CD4-positive, alpha-beta T cell treated with Interleukin-21 for 1 hour (primary cell): Measurements from ENCODE around the gene POLN.
A peak's percentile ranks its signal among the peaks of the same experiment; 100 is the strongest.
"Not testable (repeated sequence)": the region's sequence is repeated elsewhere in the genome, so short reads cannot be mapped to it uniquely, and the experiment has no call there.

ENCODE experiments used
- DNase-seq: peaks from one replicate; pipeline ENCODE4 v3.0.0-alpha.2; 2020

POLN gene

DNA sequence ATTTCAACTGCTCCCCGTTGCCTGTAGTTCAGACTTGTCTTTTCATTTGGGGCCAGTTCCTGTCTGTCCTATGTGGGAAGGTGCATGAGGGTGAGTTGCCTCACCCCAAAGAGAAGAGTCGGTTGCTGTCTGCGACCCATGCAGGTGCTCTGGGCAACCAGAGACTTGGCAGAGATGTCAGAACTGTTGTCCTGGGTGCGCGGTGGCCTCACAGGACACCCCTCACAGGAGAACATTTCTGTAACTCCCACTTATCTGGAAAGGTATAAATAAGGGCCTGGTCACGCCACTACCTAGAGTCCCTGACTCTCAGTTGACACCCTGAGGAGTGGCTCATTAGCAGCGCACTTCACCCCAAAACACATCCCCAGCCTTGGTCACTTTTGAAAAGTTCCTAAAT lies 192.5 kb downstream of the POLN start:
- DNase-seq: no peak

GRCh38 chr4:2048831-2049230 lies 193.1 kb downstream of the POLN start:
- DNase-seq: no peak

- DNase-seq: no peak
Measured at GRCh38 chr4:2047781-2048581, 193.9 kb downstream of the POLN start.

GRCh38 chr4:2047031-2047660 lies 194.8 kb downstream of the POLN start:
- DNase-seq: no peak

- DNase-seq: no peak
Measured at GRCh38 chr4:2046031-2046961, 195.6 kb downstream of the POLN start.

- DNase-seq: no peak
Measured at GRCh38 chr4:2045518-2045951, 196.4 kb downstream of the POLN start.

DNA sequence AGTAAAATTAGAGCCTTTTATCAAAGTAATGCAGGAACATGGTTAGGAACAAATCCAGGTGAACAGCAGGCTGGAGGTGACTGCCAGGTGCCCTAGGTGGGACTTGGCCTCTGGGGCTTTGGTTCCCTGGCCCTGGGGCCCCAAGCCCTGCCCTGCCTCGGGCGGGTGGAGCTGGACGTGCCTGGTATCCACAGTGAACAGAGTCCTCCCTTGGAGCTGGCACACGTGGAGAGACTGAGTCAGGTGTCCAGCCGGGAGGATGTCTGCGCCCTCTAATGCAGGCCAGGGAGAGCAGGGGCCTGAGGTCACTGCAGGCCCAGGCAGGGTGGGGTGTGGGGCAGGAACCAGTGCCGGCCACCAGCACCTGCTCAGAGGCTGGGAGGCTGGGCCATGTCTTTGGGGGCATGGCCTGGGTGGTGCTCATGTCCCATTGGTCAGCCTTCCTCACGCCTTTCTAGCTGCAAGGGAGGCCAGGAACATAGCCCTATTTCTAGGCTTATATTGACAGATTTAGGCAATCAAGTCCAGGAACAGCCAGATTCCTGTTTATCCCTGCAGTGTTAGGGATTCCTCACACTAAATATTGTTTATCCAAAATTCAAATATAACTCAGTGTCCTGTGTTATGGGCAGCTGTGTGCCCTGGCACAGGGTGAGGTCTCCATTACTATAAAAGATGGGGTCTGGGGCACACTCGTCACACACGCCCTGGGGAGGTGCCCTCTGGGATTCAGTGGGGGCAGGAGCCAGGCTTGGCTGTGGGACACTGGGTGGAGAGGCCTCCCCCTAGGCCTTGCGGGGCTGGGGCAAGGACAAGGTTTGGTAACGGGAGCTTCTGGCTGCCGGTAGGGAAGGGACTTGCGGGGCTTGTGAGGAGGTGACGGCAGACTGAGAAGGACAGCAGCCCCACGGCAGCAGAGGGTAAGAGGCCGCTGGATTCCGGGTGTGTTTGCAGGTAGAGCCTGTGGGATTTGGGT lies 197.1 kb downstream of the POLN start:
- DNase-seq: no peak

GRCh38 chr4:2044119-2044485 lies 197.8 kb downstream of the POLN start:
- no peak for DNase-seq

- DNase-seq: no peak
Measured at GRCh38 chr4:2043396-2044118, 198.4 kb downstream of the POLN start.

- no peak for DNase-seq
Measured at GRCh38 chr4:2042947-2043395, 198.9 kb downstream of the POLN start.

- DNase-seq: peak; percentile 32
Measured at GRCh38 chr4:2042204-2042946, 199.5 kb downstream of the POLN start.

DNA sequence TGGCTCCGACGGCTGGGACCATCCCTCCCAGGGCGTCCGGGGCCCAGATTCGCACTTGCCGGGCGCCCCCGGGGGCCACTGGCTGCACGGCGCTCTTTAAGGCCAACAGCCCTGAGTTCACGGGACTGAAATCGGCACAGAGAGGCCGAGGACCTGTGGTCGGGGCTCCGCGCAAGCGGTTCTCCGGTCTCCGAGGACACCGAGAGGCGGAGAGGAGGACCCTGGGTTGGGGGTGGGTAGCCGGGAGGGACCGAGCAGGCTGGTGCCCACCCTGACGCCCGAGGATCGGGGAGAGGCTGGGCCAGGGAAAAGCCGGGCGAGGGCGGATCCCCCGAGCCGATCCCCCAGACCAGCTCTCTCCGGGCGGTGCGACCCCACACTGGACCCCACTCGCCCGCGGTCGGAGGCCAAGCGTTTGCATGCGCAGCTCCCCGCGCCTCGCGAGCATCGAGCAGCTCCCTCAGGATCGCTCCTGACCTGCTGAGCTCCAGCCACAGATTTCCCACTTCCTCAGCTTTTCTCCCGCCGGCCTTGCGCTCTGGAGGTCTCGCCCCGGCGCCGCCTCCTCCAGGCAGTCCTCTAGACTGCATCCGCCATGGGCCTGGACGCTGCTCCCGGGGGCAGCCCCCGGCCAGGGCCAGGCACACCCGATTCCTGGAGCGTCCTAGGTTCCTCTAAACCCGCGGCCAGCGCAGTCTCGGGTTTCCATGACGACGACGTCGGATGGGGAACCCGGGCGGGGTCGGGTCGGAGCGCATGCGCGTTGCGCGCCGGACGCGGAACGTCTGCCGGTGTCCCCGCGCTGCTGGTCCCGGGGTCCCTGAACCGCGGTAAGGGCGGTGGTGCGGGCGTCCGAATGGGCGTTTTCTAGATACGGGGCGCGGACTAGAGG lies 200.4 kb downstream of the POLN start:
- peak; percentile 87 for DNase-seq

GRCh38 chr4:2040391-2041238 lies 201.3 kb downstream of the POLN start:
- DNase-seq: peak; percentile 18

DNA sequence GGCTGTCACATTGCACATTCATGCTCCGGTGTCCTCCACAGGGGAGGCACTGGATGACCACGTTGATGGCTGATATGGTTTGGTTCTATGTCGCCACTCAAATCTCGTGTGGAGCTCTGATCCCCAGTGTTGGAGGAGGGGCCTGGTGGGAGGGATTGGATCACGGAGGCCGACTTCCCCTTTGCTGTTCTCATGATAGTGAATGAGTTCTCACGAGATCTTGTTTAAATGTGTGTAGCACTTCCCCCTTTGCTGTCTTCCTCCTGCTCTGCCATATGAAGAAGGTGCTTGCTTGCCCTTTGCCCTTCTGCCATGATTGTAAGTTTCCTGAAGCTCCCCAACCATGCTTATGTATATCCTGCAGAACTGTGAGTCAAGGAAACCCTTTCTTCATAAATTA lies 205.1 kb downstream of the POLN start:
- DNase-seq: no peak

- DNase-seq: no peak
Measured at GRCh38 chr4:2036327-2036726, 205.6 kb downstream of the POLN start.

DNA sequence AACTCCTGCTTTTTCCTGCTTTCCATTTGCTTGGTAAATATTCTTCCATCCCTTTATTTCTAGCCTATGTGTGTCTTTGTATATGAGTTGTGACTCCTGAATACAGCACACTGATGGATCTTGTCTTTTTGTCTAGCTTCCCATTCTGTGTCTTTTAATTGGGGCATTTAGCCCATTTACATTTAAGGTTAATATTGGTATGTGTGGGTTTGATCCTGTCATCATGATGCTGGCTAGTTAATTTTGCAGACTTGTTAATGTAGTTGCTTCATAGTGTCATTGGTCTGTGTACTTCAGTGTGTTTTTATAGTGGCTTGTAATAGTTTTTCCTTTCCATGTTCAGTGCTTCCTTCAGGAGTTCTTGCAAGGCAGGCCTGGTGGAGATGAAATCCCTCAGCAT lies 210.8 kb downstream of the POLN start:
- DNase-seq: not testable (repeated sequence)

DNA sequence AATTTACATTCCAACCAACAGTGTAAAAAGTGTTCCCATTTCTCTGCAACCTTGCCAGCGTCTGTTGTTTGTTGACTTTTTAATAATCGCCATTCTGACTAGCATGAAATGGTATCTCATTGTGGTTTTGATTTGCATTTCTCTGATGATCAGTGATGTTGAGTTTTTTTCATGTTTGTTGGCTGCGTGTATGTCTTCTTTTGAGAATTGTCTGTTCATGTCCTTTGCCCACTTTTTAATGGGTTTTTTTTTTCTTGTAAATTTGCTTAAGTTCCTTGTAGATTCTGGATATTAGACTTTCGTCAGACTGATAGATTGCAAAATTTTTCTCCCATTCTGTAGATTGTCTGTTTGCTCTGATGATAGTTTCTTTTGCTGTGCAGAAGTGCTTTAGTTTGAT lies 214.8 kb downstream of the POLN start:
- not testable (repeated sequence) for DNase-seq

DNA sequence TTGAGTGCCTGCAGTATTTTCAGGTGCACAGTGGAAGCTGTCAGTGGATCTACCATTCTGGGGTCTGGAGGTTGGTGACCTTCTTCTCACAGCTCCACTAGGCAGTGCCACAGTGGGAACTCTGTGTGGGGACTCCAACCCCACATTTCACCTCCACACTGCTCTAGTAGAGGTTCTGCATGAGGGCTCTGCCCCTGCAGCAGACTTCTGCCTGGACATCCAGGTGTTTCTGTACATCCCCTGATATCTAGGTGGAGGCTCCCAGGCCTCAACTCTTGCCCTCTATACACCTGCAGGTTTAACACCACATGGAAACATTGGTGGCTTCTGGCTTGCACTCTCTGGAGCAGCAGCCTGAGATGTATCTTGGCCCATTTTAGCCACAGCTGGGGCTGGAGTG lies 216.1 kb downstream of the POLN start:
- DNase-seq: no peak

- no peak for DNase-seq
Measured at GRCh38 chr4:2024683-2025082, 217.2 kb downstream of the POLN start.
